ENCODE results near the gene DRGX. TPM values are rescaled to one million over a fixed set of nuclear protein-coding genes. Genes with fewer than 3 reads are reported as not detected.

The DRGX gene
- total and polyA plus RNA-seq, 10 of the 15 experiments (the other 5 are each of a cell fraction or from before 2014, with no cell fraction given): not detected

- H3K4me3 ChIP-seq: no peak overlapping the region
- H3K9me3 ChIP-seq (replicated peaks; ENCODE audit: control insufficient read depth, insufficient read depth, low read length): no peaks in the 10 kb centered on the region; the same call in 2 of the 3 replicates
- H2AFZ ChIP-seq (ENCODE audit: control insufficient read depth, low read depth, low read length): no peak overlapping the region
- no peaks in the 10 kb centered on the region for H3K79me2 ChIP-seq (ENCODE audit: control insufficient read depth, insufficient read depth, low read length)
- ChIA-PET CTCF (no interaction called here), RAD21 (ENCODE audit: unreplicated experiment) (no interaction called here), SMC1A (ENCODE audit: uncharacterized antibody, unreplicated experiment) (no interaction called here), POLR2A (no interaction called here)
- intact Hi-C loops (cut with micrococcal nuclease; ENCODE audit: unreplicated experiment) (no loop called here), in situ Hi-C loops (cut with MboI) (no loop called here)
- H3K4me2 ChIP-seq (ENCODE audit: control insufficient read depth, insufficient read depth): peak overlapping the region; percentile 17
- no peaks in the 10 kb centered on the region for H3K36me3 ChIP-seq (ENCODE audit: control insufficient read depth in 2 of 2, insufficient read depth in 2 of 2, low read length in 1 of 2)
- no peak for FAIRE-seq
- TF ChIP-seq RFX5 (IDR thresholded peaks at IDR 0.05; ENCODE audit: low read depth, low read length) (no peak), SUZ12 (IDR thresholded peaks at IDR 0.05; ENCODE audit: unreplicated experiment) (peak; percentile 27), EZH2 (IDR thresholded peaks at IDR 0.05; ENCODE audit: borderline replicate concordance, control insufficient read depth, low read depth, low read length) (0 out of 2 replicates have a peak, but pooled peaks have one; percentile 38), SIN3A (IDR thresholded peaks at IDR 0.05; ENCODE audit: low read depth, low read length) (no peak), IKZF1 (conservative IDR thresholded peaks at IDR 0.05) (no peak), CREB1 (IDR thresholded peaks at IDR 0.05; ENCODE audit: low read depth) (no peak), ZBTB4 (CRISPR knock-in tag; IDR thresholded peaks at IDR 0.05) (no peak), ETV6 (conservative IDR thresholded peaks at IDR 0.05 in 1 of 2, IDR thresholded peaks at IDR 0.05 in 1 of 2; ENCODE audit: borderline replicate concordance in 1 of 2, low read depth in 1 of 2) (no peak), CHD4 (IDR thresholded peaks at IDR 0.05) (no peak), NR2C2 (IDR thresholded peaks at IDR 0.05; ENCODE audit: borderline replicate concordance, control insufficient read depth, insufficient read length, low read depth) (no peak), STAT1 (conservative IDR thresholded peaks at IDR 0.05) (no peak), TCF7 (IDR thresholded peaks at IDR 0.05; ENCODE audit: borderline replicate concordance) (no peak), ASH2L (IDR thresholded peaks at IDR 0.05; ENCODE audit: borderline replicate concordance, low read depth) (no peak), ATF3 (IDR thresholded peaks at IDR 0.05; ENCODE audit: borderline replicate concordance, extremely low read depth, low read depth, low read length) (no peak), CREM (IDR thresholded peaks at IDR 0.05; ENCODE audit: low read depth) (no peak), JUNB (IDR thresholded peaks at IDR 0.05) (no peak)
- TF ChIP-seq, protein P1, sequence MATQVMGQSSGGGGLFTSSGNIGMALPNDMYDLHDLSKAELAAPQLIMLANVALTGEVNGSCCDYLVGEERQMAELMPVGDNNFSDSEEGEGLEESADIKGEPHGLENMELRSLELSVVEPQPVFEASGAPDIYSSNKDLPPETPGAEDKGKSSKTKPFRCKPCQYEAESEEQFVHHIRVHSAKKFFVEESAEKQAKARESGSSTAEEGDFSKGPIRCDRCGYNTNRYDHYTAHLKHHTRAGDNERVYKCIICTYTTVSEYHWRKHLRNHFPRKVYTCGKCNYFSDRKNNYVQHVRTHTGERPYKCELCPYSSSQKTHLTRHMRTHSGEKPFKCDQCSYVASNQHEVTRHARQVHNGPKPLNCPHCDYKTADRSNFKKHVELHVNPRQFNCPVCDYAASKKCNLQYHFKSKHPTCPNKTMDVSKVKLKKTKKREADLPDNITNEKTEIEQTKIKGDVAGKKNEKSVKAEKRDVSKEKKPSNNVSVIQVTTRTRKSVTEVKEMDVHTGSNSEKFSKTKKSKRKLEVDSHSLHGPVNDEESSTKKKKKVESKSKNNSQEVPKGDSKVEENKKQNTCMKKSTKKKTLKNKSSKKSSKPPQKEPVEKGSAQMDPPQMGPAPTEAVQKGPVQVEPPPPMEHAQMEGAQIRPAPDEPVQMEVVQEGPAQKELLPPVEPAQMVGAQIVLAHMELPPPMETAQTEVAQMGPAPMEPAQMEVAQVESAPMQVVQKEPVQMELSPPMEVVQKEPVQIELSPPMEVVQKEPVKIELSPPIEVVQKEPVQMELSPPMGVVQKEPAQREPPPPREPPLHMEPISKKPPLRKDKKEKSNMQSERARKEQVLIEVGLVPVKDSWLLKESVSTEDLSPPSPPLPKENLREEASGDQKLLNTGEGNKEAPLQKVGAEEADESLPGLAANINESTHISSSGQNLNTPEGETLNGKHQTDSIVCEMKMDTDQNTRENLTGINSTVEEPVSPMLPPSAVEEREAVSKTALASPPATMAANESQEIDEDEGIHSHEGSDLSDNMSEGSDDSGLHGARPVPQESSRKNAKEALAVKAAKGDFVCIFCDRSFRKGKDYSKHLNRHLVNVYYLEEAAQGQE (IDR thresholded peaks at IDR 0.05; ENCODE audit: low read depth, low read length): peak; percentile 92
- no peak overlapping the region for H3K27ac ChIP-seq (ENCODE audit: control insufficient read depth, insufficient read depth)
- no peaks in the 10 kb centered on the region for H3K4me1 ChIP-seq (ENCODE audit: control insufficient read depth, insufficient read depth, low read length)
- WGBS (ENCODE audit: insufficient coverage, insufficient replicate concordance, low lambda C conversion rate, missing lambda C conversion rate): 40% methylated on average over 70 of the region's 72 CpGs
- no peaks in the 10 kb centered on the region for H4K20me1 ChIP-seq (ENCODE audit: control insufficient read depth, insufficient read depth)
- no peak overlapping the region for H3K9ac ChIP-seq (ENCODE audit: control insufficient read depth, insufficient read depth, low read length)
- H3K27me3 ChIP-seq (replicated peaks in 1 of 2; ENCODE audit: control insufficient read depth in 2 of 2, insufficient read depth in 2 of 2, low read length in 1 of 2): peaks cover 13 to 17% of the 10 kb centered on the region in 2 experiments
- peak; percentile 27; the same call in 2 of the 3 replicates for ATAC-seq
- no TSS peak for BruUV-seq (replicated peaks)
- DNase-seq (ENCODE audit: low read depth, low spot score): no peak
Observed at GRCh38 chr10:49398000-49398861, 2.3 kb upstream of the DRGX start.

All from GM12878 (cell line).